GM10266 (cell line): ENCODE measurements around the gene AMDHD2.
"Not testable (repeated sequence)": the region's sequence is repeated elsewhere in the genome, so short reads cannot be mapped to it uniquely, and the experiment has no call there.

Experiments used
- DNase-seq: peaks from one replicate; pipeline ENCODE4 v3.0.0; 2012; ENCODE audit errors: extremely low spot score
- TF ChIP-seq, protein P1 (sequence below): IDR thresholded peaks from 2 replicates; pipeline ENCODE4 v1.5.1; 2012; ENCODE audit warnings: mild to moderate bottlenecking, low read depth; ENCODE audit not compliant: control insufficient read depth, insufficient read depth; ENCODE audit errors: missing control alignments

The AMDHD2 gene

DNA sequence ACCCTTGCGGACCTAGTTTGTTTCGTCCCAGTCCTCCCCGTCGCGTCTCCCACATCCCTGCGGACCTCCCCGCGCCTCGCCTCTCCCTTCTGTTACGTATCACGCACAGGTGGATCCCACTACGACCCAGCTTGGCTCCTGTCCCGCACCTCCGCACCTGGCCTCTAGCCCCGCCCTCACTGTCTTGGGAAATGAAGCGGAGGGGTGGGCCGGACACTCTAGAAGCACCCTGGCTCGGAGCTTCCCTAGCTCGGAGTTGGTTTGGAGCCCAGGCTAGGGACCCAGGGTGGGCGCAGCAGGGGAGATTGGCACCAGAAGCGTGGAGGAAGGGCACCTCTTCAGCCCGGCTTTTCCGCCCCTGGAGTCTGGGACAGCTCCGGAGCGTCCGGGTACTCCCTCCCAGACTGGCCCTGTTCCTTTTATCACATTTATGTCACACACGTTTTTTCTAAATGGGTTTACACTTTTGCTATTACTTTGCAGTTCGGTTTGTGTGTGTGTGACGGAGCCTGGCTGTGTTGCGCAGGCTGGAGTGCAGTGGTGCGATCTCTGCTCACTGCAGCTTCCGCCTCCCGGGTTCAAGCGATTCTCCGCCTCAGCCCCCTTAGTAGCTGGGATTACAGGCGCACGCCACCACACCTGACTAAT lies 12.4 kb downstream of the AMDHD2 start:
- peak; percentile 70 for DNase-seq
- TF ChIP-seq, protein P1, sequence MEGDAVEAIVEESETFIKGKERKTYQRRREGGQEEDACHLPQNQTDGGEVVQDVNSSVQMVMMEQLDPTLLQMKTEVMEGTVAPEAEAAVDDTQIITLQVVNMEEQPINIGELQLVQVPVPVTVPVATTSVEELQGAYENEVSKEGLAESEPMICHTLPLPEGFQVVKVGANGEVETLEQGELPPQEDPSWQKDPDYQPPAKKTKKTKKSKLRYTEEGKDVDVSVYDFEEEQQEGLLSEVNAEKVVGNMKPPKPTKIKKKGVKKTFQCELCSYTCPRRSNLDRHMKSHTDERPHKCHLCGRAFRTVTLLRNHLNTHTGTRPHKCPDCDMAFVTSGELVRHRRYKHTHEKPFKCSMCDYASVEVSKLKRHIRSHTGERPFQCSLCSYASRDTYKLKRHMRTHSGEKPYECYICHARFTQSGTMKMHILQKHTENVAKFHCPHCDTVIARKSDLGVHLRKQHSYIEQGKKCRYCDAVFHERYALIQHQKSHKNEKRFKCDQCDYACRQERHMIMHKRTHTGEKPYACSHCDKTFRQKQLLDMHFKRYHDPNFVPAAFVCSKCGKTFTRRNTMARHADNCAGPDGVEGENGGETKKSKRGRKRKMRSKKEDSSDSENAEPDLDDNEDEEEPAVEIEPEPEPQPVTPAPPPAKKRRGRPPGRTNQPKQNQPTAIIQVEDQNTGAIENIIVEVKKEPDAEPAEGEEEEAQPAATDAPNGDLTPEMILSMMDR, result no peak

DNA sequence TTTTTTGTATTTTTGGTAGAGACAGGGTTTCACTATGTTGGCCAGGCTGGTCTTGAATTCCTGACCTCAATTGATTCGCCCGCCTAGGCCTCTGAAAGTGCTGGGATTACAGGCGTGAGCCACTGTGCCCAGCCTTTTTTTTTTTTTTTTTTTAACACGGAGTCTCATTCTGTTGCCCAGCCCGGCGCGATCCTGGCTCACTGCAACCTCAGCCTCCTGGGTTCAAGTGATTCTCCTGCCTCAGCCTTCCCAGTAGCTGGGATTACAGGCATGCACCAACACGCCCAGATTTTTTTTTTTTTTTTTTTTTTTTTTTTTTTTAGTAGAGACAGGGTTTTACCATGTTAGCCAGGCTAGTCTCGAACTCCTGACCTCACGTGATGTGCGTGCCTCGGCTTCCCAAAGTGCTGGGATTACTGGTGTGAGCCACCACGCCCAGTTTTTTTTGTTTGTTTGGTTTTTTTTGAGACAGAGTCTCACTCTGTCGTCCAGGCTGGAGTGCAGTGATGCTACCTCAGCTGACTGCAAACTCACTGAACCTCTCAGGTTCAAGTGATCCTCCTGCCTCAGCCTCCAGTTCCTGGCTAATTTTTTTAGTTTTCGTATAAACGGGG lies 13.1 kb downstream of the AMDHD2 start:
- not testable (repeated sequence) for DNase-seq

DNA sequence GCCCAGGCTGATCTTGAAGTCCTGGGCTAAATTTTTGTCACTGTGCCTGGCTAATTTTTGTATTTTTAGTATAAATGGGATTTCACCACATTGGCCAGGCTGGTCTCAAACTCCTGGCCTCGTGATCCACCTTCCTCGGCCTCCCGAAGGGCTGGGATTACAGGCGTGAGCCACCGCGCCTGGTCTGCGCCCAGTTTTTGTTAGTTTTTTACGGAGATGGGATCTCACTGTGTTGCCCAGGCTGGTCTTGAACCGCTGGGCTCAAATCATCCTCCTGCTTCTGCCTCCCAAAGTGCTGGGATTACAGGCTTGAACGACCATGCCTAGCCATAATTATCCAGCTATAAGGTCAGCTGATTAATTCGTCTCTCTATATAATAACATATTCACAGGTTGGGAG lies 13.7 kb downstream of the AMDHD2 start:
- TF ChIP-seq, protein P1, result no peak
- no peak for DNase-seq

DNA sequence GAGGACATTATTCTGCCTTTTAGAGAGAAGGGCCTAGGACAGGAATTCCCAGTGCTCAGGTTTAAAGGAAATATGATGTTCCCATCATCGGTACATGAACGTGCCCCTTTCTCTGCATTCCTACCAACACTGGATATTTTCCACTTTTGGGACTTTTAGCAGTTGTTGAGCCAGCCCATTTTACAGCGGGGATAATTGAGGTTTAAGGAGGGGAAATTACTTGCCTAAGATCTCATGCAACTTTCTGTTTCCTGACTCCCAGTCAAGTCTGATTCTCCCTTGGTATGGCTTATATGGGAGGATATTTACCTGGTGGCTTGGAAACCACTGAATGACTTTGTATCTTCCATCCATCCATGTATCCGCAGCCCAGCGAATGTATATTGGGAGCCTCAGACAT lies 14.2 kb downstream of the AMDHD2 start:
- not testable (repeated sequence) for DNase-seq

DNA sequence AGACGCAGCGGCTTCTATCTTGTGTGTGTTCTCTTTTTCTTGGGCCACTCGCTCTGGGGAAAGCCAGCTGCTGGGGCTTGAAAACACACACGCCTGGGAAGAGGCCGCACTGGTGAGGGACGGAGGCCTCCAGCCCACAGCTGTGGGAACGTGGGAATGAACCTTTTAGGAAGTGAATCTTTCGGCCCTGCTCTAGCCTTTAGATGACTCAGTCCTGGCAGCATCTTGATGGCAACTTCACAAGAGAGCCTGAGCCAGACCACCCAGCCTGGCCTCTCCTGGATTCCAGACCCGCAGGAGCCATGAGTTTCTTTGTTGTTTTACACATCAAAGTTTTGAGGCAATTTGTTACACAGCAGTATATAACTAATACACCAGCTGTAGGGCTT lies 15.4 kb downstream of the AMDHD2 start:
- no peak for DNase-seq
- TF ChIP-seq, protein P1, result no peak

DNA sequence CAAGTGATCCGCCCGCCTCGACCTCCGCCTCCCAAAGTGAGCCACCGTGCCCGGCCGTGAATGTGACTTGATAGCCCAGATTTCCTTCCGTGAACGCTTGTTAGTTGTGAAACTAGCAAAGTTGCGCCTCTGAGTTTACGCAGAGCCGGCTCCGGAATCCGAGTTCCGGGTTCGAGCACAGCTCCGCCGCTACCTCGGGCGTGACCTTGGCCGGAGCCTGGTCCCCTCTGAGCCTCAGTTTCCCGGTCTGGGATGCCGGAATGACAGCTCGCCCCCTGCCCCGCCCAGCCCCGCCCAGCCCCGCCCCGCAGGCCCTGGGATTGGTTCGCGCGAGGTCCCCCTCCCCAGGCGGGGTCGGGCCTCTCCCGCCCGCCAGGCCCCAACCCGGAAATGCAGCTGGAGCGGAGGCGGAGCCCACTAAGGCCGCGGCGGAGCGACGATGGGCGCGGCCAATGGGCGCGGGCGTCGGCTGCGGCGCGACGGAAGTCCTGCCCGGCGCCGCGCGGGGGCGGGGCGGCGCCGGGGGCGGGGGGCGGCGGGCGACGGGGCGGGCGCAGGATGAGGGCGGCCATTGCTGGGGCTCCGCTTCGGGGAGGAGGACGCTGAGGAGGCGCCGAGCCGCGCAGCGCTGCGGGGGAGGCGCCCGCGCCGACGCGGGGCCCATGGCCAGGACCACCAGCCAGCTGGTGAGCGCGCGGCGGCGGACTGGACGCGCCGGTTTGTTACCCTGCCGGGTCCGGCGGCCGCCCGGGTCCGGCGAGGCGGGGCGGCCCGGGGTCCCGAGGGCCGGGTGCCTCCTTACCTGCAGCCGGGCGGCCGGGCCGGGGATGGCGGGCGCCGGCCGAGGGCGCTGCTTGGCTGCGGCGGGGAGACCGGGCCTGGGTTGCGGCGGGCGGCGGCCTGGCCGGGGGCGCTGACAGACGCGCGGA lies 17.5 kb downstream of the AMDHD2 start, which contains the start of gene PDPK1:
TSS of gene PDPK1 (plus strand) at position 571 of the 929 bp plus-strand sequence. CDS start at position 663, 92 bp downstream.
- TF ChIP-seq, protein P1, result no peak
- peak; percentile 98 for DNase-seq

DNA sequence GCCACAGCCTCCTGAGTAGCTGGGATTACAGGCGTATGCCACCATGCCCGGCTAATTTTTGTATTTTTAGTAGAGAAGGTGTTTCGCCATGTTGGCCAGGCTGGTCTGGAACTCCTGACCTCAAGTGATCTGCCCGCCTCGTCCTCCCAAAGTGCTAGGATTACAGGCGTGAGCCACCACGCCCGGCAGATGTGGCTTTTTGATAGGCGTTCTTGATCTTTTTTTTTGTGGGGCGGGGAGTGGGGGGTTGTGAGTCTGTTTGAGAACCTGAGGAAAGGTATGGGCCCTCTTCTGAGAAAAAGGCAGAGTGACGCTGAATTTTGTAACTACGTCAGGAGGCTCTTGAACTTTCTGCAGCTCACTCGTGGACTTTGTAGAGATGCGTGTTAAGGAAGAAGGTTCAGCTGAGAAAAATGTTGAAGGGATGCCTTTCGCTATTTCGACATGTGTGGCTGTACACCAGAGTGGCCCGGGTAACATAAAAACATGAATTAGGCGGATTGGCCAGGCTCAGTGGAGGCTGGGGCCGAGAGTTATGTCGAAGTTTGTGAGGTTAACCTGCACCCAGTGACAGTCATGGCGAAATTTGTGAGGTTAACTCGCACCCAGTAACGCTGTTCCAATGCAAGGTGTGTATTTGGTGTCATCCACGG lies 19.1 kb downstream of the AMDHD2 start:
- DNase-seq, result not testable (repeated sequence)

DNA sequence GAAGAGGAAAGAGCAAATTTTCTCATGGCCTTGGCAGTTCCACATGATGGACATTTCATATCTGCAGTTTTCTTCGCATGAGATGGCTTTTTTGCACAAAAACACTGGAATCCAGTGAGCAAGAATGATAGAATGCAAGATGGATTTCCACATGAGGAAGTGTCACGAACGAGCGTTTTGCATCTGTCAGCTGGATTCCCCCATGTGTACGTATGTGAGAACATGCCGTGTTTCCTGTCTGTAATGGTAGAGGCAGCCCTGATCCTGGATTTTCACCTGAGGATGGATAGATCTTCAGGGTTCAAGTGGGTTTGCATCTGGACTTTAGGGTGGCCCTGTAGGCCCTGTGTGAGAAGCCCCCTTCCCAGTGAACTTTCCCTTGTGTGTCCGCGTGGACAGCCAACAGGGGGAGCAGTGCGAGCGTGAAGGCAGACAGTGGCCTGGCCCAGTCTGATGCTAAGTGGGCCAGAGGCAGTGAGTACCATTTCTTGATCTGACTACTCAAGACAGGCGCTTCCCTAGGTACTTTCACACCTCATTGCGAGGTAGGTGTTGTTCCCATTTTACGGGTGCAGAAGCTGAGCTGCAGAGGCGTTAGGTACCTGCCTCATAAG lies 19.8 kb downstream of the AMDHD2 start:
- TF ChIP-seq, protein P1, result peak; percentile 61
- not testable (repeated sequence) for DNase-seq

DNA sequence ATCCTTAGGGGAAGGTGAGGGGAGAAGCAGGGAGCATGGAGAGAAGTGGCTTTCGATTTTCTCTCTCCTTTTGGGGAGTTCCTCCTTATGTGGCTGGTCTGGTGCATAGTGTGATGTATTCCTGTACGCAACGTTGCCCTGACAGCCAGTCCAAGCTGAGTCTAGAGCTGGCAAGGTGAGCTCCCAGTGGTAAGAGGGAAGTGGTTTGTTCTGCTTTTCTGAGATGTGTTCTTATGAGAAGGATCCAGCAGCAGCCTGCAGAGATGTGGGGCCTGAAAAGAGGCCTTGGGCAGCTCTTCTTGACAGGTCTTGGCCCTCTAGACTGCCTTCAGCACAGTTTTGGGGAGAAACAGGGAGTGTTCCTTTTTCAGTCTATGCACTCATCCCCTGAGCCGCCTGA lies 20.7 kb downstream of the AMDHD2 start:
- DNase-seq, result not testable (repeated sequence)

DNA sequence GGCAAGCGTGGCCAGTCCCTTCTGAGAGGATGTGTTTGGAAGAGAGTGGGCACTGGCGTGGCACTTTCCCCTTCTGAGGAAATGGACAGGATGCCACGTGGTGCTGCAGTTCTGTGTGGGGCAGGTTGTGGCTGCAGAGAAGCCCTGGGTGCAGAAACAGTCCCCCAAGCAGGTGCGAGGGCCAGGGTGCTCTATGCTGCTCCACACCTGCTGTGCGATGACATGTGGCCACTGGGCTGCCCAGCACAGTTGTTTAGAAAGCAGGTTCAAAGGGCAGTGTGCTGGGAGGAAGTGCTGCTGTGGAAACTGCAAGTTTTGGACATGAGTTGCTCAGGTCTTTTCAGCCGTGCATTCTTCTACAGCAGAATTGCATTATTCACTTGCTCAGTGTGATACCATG lies 21.2 kb downstream of the AMDHD2 start:
- not testable (repeated sequence) for DNase-seq

DNA sequence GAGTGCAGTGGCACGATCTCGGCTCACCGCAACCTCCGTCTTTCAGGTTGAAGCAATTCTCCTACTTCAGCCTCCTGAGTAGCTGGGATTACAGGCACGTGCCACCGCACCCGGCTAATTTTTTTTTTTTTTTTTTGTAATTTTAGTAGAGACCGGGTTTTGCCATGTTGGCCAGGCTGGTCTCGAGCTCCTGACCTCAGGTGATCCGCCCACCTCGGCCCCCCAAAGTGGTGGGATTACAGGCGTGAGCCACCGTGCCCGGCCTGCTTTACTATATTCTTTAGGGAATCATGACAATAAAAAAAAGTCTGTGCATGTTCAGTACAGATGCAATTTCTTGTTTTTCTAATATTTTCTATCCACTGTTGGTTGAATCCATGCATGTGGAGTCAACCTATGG lies 23.6 kb downstream of the AMDHD2 start:
- not testable (repeated sequence) for DNase-seq

DNA sequence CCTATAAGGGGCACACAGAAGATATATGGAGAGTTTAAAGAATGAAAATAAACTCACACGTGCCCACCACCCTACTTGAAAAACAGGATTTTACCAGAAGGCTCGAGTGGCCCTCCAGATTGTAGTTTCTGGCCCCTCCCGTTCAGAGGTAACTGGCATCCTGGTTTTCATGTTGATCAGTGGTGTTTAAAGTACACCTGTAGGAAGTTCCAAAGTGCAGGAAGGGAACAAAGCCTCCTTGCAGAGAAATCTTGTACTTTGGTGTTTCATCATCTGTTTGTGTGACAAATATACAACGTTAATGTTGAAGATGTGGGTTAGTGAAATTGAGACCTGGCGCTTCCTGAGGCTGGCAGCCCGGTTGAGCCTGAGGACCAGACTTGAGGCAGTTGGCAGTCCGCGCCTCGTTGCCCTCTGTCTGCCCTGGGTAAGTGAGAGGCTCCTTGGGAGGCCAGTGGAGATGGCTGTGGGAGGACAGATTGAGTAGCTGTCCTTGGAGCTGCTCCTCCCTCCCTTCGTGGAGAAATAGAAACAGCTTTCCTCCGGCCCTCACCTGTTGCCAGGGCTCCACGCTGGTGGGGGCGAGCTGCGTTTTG lies 30.2 kb downstream of the AMDHD2 start:
- not testable (repeated sequence) for DNase-seq
